Right lobe of liver (tissue), 6 donors: ENCODE data around the gene NSUN4. TPM values are rescaled to one million over a fixed set of nuclear protein-coding genes. Genes with fewer than 3 reads are reported as not detected.
A peak's percentile ranks its signal among the peaks of the same experiment; 100 is the strongest.

ENCODE experiments used
- ATAC-seq, 4 donors: fragments of 200-7000 bp; cut with Tn5 transposase; one replicate each; pipeline ENCODE4 v1.9.1; 2020; ENCODE audit warnings: mild to moderate bottlenecking in 4 of 4, moderate library complexity in 4 of 4
- DNase-seq, 3 donors: peaks; one replicate each; pipeline ENCODE4 v3.0.0-alpha.2; 2020
- H3K27ac ChIP-seq, 3 donors: fragments of 200-600 bp; one replicate each; pipeline ENCODE4 v1.8.0; 2022
- H3K27me3 ChIP-seq, 2 donors: fragments of 200-600 bp; one replicate each; pipeline ENCODE4 v1.8.0; 2022
- H3K36me3 ChIP-seq, 4 donors: fragments of 200-600 bp; sonication (generic) in 1 of 4; one replicate each; pipeline versions ENCODE4 v1.5.1 to v1.8.0; 2017 to 2022; ENCODE audit warnings: control low read depth in 1 of 4
- H3K4me1 ChIP-seq, 4 donors: fragments of 200-600 bp; sonication (generic) in 1 of 4; one replicate each; pipeline versions ENCODE4 v1.5.1 to v1.8.0; 2017 to 2022; ENCODE audit warnings: control low read depth in 1 of 4
- H3K4me3 ChIP-seq, 3 donors: fragments of 200-600 bp; one replicate each; pipeline ENCODE4 v1.8.0; 2022
- H3K9me3 ChIP-seq, 4 donors: fragments of 200-600 bp; sonication (generic) in 1 of 4; one replicate each; pipeline versions ENCODE4 v1.5.1 to v1.8.0; 2017 to 2022; ENCODE audit warnings: control low read depth in 1 of 4
- CTCF ChIP-seq, 4 donors: fragments of 200-600 bp in 3 of 4; fragments of 450-650 bp in 1 of 4; IDR thresholded peaks; one replicate each; pipeline versions ENCODE4 v1.5.1 to v1.8.0; 2016 to 2022; ENCODE audit warnings: antibody characterized with exemption in 4 of 4, mild to moderate bottlenecking in 2 of 4
- POLR2A ChIP-seq: fragments of 450-650 bp; IDR thresholded peaks from one replicate; pipeline ENCODE4 v1.6.1; 2017; ENCODE audit warnings: antibody characterized with exemption, mild to moderate bottlenecking
- WGBS: methylation state at CpG from one replicate; pipeline ENCODE4 v1.1.6; 2018; ENCODE audit warnings: low coverage, low lambda C conversion rate; ENCODE audit not compliant: insufficient coverage; ENCODE audit errors: missing lambda C conversion rate; 5-methylcytosine and 5-hydroxymethylcytosine counted together
- intact Hi-C, 2 donors: fragments of 100-400 bp; cut with DNase I; formaldehyde crosslinking; loops; one replicate each; pipeline versions ENCODE4 v1.11.2 to v1.14.1; 2022
- total RNA-seq, 6 experiments: library from RNA; depleted of rRNA in 2 of 6; stranded (reverse); fragments of >200 nt in 2 of 6; fragmentation: NEBNext Ultra II Directional in 3 of 6; extraction: Animal tissue kit (Norgen Biotek cat#: 25700) in 3 of 6; gene quantifications; one replicate each; pipeline versions ENCODE4 v1.1.0 to v1.2.4, GENCODE V29; 2016 to 2023
- donor health status: DM: no; HTN: yes; CAD: no.
- donor health status: DM: no; HTN: no; CAD: no.
- donor health status: DM: no; HTN: no; CAD: no.
- donor health status: DM: no; HTN: yes; CAD: no.
- donor health status: DM: no; HTN: yes; CAD: no.

Gene NSUN4
- total RNA-seq, 6 experiments from 2014 or later, result 8.5 to 13.0 (median 12.2) TPM

DNA sequence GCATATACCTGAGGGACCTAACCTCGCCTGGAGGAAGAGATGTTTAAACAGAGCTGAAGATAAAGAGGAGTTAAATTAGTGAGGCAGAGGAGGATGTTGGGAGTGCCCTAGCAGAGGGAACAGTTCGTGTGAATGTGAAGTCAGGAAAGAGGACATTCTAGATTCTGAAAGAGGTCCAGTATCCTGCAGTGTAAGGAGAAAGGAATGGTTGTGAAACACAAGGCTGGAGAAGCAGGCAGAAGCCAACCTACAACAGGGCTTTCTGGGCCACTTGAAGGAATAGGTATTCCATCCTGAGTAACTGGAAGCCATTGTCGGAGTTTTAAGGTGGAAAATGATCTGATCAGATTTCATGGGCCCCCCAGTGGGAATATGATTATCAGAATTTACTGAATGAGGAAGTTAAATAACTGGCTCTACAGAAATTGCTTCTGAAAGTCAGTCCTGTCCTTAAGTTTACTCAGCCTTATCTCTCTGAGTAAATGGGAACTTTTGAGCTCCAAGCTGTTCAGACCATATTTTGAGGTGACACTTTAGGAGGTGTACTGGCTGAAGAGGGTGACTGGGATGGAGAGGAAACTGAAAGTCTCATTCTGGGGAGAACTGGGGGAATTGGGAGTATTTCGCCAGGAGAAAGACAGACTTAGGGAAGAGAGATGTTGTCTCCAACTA lies 29.1 kb downstream of the NSUN4 start:
- TF ChIP-seq CTCF (IDR thresholded peaks at IDR 0.05) (no peak), POLR2A (no peak)
- no peak overlapping the region for H3K4me3 ChIP-seq
- intact Hi-C loops, result no loop called here
- no peaks in the 10 kb centered on the region for H3K9me3 ChIP-seq
- no peaks in the 10 kb centered on the region for H3K4me1 ChIP-seq
- 69% methylated on average over 4 of the region's 4 CpGs for WGBS
- ATAC-seq (peak in 3 of 4 donors; percentile 20 to 33 (median 22)), DNase-seq (no peak)
- H3K27me3 ChIP-seq, result no peaks in the 10 kb centered on the region
- peaks cover 0 to 13% (median 0%) of the 10 kb centered on the region in 4 donors for H3K36me3 ChIP-seq
- no peak overlapping the region for H3K27ac ChIP-seq

- WGBS, result 78% methylated on average over 2 of the region's 3 CpGs
- Histone ChIP-seq H3K27ac (no peak overlapping the region), H3K4me3 (no peak overlapping the region), H3K27me3 (no peaks in the 10 kb centered on the region), H3K36me3 (peaks cover 0 to 8% (median 0%) of the 10 kb centered on the region in 4 donors), H3K9me3 (no peaks in the 10 kb centered on the region), H3K4me1 (no peaks in the 10 kb centered on the region)
- intact Hi-C loops, result no loop called here
- no peak for DNase-seq
- peak in 2 of 4 donors; percentile 27 to 41 for ATAC-seq
- TF ChIP-seq POLR2A (no peak), CTCF (IDR thresholded peaks at IDR 0.05) (no peak)
These were observed 29.6 kb downstream of the NSUN4 start for GRCh38 chr1:46370214-46370633.

GRCh38 chr1:46372431-46372830 lies 31.8 kb downstream of the NSUN4 start:
- WGBS, result 100% methylated on average over 1 of the region's 1 CpG
- no peaks in the 10 kb centered on the region for H3K27me3 ChIP-seq
- H3K36me3 ChIP-seq, result no peaks in the 10 kb centered on the region
- H3K4me3 ChIP-seq, result no peak overlapping the region
- H3K27ac ChIP-seq, result no peak overlapping the region
- TF ChIP-seq CTCF (IDR thresholded peaks at IDR 0.05) (no peak), POLR2A (no peak)
- no peak for ATAC-seq
- no peak for DNase-seq
- no peaks in the 10 kb centered on the region for H3K9me3 ChIP-seq
- intact Hi-C loops, result no loop called here
- H3K4me1 ChIP-seq, result no peaks in the 10 kb centered on the region

GRCh38 chr1:46379996-46380395 lies 39.4 kb downstream of the NSUN4 start:
- no peaks in the 10 kb centered on the region for H3K9me3 ChIP-seq
- WGBS, result no CpG with 5 or more reads among the region's 1 CpG
- TF ChIP-seq POLR2A (no peak), CTCF (IDR thresholded peaks at IDR 0.05) (no peak)
- H3K27me3 ChIP-seq, result no peaks in the 10 kb centered on the region
- no peak for DNase-seq
- no peak for ATAC-seq
- H3K27ac ChIP-seq, result no peak overlapping the region
- no peak overlapping the region for H3K4me3 ChIP-seq
- H3K4me1 ChIP-seq, result no peaks in the 10 kb centered on the region
- H3K36me3 ChIP-seq, result no peaks in the 10 kb centered on the region
- intact Hi-C loops, result no loop called here
